GM12873 (cell line): ENCODE measurements around the gene DBX1.

Experiments used
- CTCF ChIP-seq: IDR thresholded peaks from 2 replicates; pipeline ENCODE4 v1.5.1; 2012; ENCODE audit warnings: low read depth, mild to moderate bottlenecking, moderate library complexity, low read length, control low read depth; ENCODE audit not compliant: insufficient read depth; ENCODE audit errors: missing control alignments

Gene DBX1

GRCh38 chr11:20160425-20161229 lies at the start of gene DBX1:
Gene DBX1 (minus strand): TSS chr11:20160475. CDS start chr11:20160324, 151 bp downstream.
- no peak for TF ChIP-seq CTCF

- no peak for TF ChIP-seq CTCF
These were observed 48.4 kb upstream of the DBX1 start for GRCh38 chr11:20208622-20209111.

GRCh38 chr11:20207781-20208621 lies 47.7 kb upstream of the DBX1 start:
- TF ChIP-seq CTCF = no peak

DNA sequence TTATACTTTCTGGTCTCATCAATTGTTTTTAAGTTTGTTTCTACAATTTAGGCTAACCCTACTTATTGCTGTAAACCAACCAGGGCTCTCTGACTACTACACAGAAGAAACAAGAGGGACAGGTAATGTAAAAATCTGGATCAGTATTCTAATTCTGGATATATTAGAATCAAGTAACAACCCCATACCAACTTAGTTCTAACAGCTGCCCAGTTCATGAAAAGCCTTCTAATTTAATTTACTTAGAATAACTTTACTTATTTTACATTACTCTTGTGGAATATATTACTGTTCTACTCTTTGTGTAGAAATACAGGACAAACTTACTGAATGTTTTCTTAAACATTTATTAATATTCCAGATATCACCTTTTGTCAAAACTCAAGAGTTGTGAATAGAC lies 45.5 kb upstream of the DBX1 start:
- no peak for TF ChIP-seq CTCF

DNA sequence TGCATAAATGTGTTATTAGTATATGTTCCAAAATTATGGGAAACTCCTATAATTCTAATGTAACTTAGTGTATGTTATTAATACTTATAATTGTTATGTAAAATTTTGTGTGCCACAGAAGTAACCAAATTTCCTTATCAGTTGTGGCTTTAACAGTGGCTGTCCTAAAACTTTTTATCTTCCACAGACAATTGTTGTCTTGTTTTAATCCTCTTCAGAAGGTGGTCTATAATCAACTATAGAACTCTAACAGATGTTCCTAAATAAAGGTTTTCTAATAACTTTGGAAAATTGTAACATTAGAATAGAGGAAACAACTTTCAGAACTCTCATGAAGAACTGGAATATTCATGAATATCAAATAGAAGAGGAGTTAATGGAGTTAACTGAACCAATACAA lies 44.4 kb upstream of the DBX1 start:
- TF ChIP-seq CTCF = no peak

GRCh38 chr11:20203831-20204230 lies 43.6 kb upstream of the DBX1 start:
- TF ChIP-seq CTCF = no peak

DNA sequence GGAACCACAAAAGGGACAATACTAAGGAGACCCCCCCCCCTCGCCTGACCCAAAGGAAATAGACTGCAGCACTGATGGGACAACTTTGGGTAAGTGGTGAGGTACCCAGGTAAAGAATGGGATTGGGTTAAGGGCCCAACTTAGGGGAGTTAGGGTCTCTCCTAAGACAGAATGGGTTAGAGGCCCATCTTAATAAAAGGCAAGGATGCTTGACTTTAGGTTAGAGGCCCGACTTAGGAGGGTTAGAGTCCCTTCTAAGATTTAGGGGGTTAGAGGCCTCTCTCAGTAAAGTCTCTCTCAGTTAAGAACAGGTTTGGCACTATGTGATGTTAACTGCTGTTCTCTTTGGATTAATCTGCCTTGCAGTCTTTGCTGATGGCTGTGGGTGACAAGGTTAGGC lies 41.0 kb upstream of the DBX1 start:
- no peak for TF ChIP-seq CTCF
